Parathyroid adenoma (tissue), 2 donors: ENCODE measurements around the gene ADIRF.
"Not testable (repeated sequence)": the region's sequence is repeated elsewhere in the genome, so short reads cannot be mapped to it uniquely, and the experiment has no call there.

ENCODE experiments used
- H2AFZ ChIP-seq: fragments of 300-600 bp; sonication (generic); one replicate; pipeline ENCODE4 v1.7.0; 2017; ENCODE audit warnings: antibody characterized with exemption, mild to moderate bottlenecking
- H3K27ac ChIP-seq: fragments of 300-600 bp; sonication (generic); one replicate; pipeline ENCODE4 v1.7.0; 2017
- H3K27me3 ChIP-seq: fragments of 300-600 bp; sonication (generic); one replicate; pipeline ENCODE4 v1.7.0; 2017; ENCODE audit warnings: low read length; ENCODE audit not compliant: control insufficient read depth, insufficient read depth
- H3K36me3 ChIP-seq: fragments of 300-600 bp; sonication (generic); one replicate; pipeline ENCODE4 v1.7.0; 2017; ENCODE audit warnings: low read length; ENCODE audit not compliant: control insufficient read depth, insufficient read depth
- H3K4me1 ChIP-seq: fragments of 300-600 bp; sonication (generic); one replicate; pipeline ENCODE4 v1.7.0; 2017; ENCODE audit warnings: control low read depth
- H3K4me2 ChIP-seq: fragments of 300-600 bp; sonication (generic); one replicate; pipeline ENCODE4 v1.7.0; 2017; ENCODE audit warnings: low read length
- H3K4me3 ChIP-seq: fragments of 300-600 bp; sonication (generic); one replicate; pipeline ENCODE4 v1.7.0; 2017; ENCODE audit warnings: low read depth, low read length
- H3K79me2 ChIP-seq: fragments of 300-600 bp; sonication (generic); one replicate; pipeline ENCODE4 v1.7.0; 2017; ENCODE audit warnings: control low read depth
- H3K9ac ChIP-seq: fragments of 300-600 bp; sonication (generic); one replicate; pipeline ENCODE4 v1.7.0; 2017; ENCODE audit warnings: mild to moderate bottlenecking
- H3K9me3 ChIP-seq: fragments of 300-600 bp; sonication (generic); one replicate; pipeline ENCODE4 v1.7.0; 2017; ENCODE audit warnings: low read length; ENCODE audit not compliant: control insufficient read depth
- CTCF ChIP-seq: fragments of 300-600 bp; sonication (generic); IDR thresholded peaks from one replicate; pipeline ENCODE4 v1.7.0; 2017; ENCODE audit warnings: antibody characterized with exemption, mild to moderate bottlenecking
- donor health status: primary hyperparathyroidism.

The ADIRF gene

GRCh38 chr10:86952106-86952505, 16.2 kb upstream of the ADIRF start:
- Histone ChIP-seq H3K79me2 (no peaks in the 10 kb centered on the region), H3K9me3 (no peaks in the 10 kb centered on the region), H3K27ac (no peak overlapping the region), H3K9ac (no peak overlapping the region), H3K4me1 (no peaks in the 10 kb centered on the region), H3K4me3 (no peak overlapping the region), H3K4me2 (no peak overlapping the region), H3K36me3 (no peaks in the 10 kb centered on the region), H2AFZ (no peak overlapping the region), H3K27me3 (no peaks in the 10 kb centered on the region)
- no peak for TF ChIP-seq CTCF

DNA sequence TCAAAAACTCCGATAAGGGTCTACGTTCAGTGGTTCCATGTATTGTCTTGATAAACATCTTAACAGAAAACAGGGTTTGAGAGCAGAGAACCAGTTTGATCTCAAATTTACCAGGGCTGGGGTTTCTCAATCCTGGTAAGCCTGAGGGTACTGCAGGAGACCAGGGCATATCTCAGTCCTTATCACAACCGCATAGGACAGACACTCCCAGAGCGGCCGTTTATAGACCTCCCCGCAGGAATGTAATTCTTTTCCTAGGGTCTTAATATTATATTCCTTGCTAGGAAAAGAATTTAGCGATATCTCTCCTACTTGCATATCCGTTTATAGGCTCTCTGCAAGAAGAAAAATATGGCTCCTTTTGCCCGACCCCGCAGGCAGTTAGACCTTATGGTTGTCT, 15.6 kb upstream of the ADIRF start:
- not testable (repeated sequence) for H3K27ac ChIP-seq, H3K4me3 ChIP-seq, H3K79me2 ChIP-seq, H3K9ac ChIP-seq, H2AFZ ChIP-seq, H3K27me3 ChIP-seq, H3K4me1 ChIP-seq, H3K36me3 ChIP-seq, H3K4me2 ChIP-seq, H3K9me3 ChIP-seq

DNA sequence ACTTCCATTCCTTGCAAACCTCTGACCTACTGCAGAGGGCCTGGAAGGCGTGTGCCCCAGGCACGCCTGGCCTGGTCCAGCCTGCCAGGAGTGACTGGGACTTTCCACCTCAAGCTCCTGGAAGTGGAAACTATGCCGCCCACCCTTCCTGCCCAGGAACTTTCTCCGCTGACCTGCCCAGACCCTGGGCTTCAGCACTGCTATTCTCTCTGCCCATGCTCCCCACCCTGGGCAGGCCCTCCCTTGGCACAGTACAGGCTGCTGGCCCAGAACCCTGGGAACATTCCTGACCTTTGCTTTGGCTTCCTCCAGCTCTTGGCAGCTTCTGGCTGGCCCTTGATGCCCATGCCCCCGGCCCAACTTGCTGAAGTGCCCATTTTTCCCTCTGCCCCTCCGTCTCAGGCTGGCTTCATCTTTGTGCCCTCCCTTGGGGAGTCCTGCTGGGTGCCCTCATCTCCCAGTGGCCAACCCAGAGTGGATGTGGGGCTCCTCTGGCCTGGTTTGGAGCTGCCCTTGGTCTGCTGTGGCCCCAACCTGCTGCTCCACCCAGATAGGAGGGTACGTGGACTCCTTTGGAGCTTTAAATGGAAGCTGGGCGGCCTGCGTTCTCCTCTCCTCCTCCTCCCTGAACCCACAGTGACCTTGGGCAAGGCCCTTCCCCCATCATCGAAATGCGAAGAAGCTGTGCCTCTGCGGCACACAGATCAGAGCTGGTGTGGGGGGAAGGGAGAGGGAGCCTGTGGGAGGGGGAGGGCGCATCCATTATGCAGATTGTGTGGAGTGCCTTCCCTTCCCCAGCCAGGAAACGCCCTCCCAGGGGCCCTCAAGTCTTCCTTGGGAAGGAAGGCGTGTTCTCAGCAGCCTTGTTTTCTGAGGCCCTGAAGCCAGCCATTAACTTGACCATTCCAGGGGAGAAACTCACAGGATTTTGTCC, 14.3 kb upstream of the ADIRF start:
- no peaks in the 10 kb centered on the region for H3K9me3 ChIP-seq
- H3K9ac ChIP-seq = no peak overlapping the region
- TF ChIP-seq CTCF = no peak
- H3K36me3 ChIP-seq = no peaks in the 10 kb centered on the region
- H3K4me3 ChIP-seq = no peak overlapping the region
- no peak overlapping the region for H2AFZ ChIP-seq
- no peaks in the 10 kb centered on the region for H3K27me3 ChIP-seq
- H3K27ac ChIP-seq = peak overlapping the region; percentile 51
- no peaks in the 10 kb centered on the region for H3K79me2 ChIP-seq
- H3K4me1 ChIP-seq = no peaks in the 10 kb centered on the region
- H3K4me2 ChIP-seq = no peak overlapping the region

DNA sequence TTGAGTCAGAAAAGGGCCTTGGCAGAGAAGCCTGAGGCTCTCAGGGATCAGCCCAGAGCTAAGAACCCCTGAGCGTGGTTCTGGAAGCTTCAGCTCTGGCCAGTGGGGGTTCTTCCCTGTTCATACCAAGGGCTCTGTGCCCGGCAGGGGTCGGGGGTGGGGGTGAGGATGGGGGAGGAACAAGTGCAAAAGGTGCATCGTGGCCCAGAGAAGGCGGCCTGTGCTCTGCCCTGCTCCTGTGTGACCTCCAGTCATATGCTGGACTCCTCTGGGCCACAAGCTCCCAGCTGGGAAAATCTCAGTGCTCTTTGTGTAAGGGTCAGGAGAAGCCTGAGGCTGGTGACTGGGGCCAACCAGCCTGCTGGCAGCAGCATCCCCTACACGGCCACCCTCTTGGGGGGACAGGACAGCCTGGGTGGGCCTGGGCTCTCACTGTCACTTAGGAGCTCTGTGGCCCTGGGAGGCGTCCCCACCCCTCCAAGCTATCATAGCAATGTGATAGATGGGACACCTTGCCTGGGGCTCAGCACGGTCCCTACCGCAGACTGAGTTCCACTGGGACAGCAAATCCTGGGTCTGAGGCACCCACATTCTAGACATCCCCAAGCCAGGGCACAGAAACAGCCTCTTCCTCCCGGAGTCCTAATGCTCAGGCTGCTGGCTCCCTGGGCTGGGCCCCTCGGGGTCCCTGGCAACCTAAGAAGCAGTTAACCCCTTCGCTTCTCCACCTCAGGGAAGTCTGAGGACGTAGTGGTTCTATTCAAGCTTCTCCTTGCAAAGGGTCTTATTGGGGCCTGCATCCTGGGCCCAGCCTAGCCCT, 13.4 kb upstream of the ADIRF start:
- H2AFZ ChIP-seq = no peak overlapping the region
- H3K4me3 ChIP-seq = peak overlapping the region; percentile 22
- no peaks in the 10 kb centered on the region for H3K9me3 ChIP-seq
- no peak overlapping the region for H3K9ac ChIP-seq
- no peaks in the 10 kb centered on the region for H3K79me2 ChIP-seq
- no peak for TF ChIP-seq CTCF
- no peaks in the 10 kb centered on the region for H3K27me3 ChIP-seq
- peak overlapping the region; percentile 26 for H3K4me2 ChIP-seq
- peak overlapping the region; percentile 51 for H3K27ac ChIP-seq
- H3K4me1 ChIP-seq = no peaks in the 10 kb centered on the region
- H3K36me3 ChIP-seq = no peaks in the 10 kb centered on the region

DNA sequence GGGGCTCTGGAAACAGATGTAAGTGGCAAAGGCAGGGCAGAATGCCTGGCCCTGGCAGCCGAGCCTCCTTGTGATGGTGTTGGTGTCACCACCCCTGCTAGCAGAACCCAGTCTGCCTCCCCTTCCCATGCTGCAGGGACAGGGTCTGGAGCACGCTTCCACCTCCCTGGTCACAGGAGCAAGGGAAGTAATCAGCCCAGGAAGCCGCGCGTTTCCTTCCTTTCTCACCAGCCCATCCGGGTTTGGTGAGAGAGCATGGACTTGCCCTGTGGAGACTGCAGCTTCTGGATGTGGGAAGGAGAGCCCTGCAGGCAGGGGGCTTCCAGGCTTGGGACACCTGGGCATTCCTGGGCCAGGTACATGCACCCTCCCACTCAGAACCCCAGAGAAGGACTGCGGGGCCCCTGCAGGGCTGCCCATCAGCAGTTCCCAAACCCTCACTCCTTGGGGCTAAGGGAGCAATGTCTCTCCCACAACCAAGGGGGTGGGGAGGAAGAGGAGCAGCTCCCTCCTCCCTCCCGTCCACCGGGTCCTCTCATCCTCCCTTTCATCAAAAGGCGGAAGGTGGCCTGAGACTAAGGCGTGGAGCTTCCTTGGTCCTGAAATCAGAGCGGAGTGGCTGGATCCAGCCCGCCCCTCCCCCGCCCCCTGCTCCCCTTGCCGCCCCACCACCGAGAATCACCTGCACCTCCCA, 12.6 kb upstream of the ADIRF start:
- H2AFZ ChIP-seq = no peak overlapping the region
- TF ChIP-seq CTCF = no peak
- H3K4me2 ChIP-seq = peak overlapping the region; percentile 26
- H3K4me3 ChIP-seq = peak overlapping the region; percentile 27
- H3K79me2 ChIP-seq = no peaks in the 10 kb centered on the region
- no peaks in the 10 kb centered on the region for H3K27me3 ChIP-seq
- no peaks in the 10 kb centered on the region for H3K9me3 ChIP-seq
- H3K36me3 ChIP-seq = no peaks in the 10 kb centered on the region
- peak overlapping the region; percentile 67 for H3K27ac ChIP-seq
- H3K4me1 ChIP-seq = no peaks in the 10 kb centered on the region
- no peak overlapping the region for H3K9ac ChIP-seq
